RPMI8226 (cell line): ENCODE data around the gene DZIP1.
"Not testable (repeated sequence)": the region's sequence is repeated elsewhere in the genome, so short reads cannot be mapped to it uniquely, and the experiment has no call there.

ENCODE experiments used
- DNase-seq: peaks from one replicate; pipeline ENCODE4 v3.0.0-alpha.2; 2015

Gene DZIP1

GRCh38 chr13:95644601-95645052, at the start of gene DZIP1:
Gene DZIP1, minus strand, starts transcription at chr13:95644706. Its CDS starts 2,677 bp downstream, at chr13:95642029.
- peak; percentile 38 for DNase-seq

GRCh38 chr13:95690986-95691385, 46.5 kb upstream of the DZIP1 start:
- DNase-seq = not testable (repeated sequence)

GRCh38 chr13:95689582-95689926, 45.0 kb upstream of the DZIP1 start:
- DNase-seq = no peak

GRCh38 chr13:95684960-95685359, 40.5 kb upstream of the DZIP1 start:
- not testable (repeated sequence) for DNase-seq

GRCh38 chr13:95684418-95684817, 39.9 kb upstream of the DZIP1 start:
- no peak for DNase-seq

- no peak for DNase-seq
These were observed 35.2 kb upstream of the DZIP1 start for GRCh38 chr13:95679722-95680121.

- DNase-seq = no peak
These were observed 34.5 kb upstream of the DZIP1 start for GRCh38 chr13:95678967-95679366.

- DNase-seq = peak; percentile 35
These were observed 33.2 kb upstream of the DZIP1 start for GRCh38 chr13:95677564-95678266.

- peak; percentile 96 for DNase-seq
These were observed 32.5 kb upstream of the DZIP1 start, which contains the start of gene DNAJC3 for GRCh38 chr13:95676762-95677563. Gene DNAJC3, plus strand, starts transcription at chr13:95677139. Its CDS starts 117 bp downstream, at chr13:95677256.

GRCh38 chr13:95676105-95676761, 31.7 kb upstream of the DZIP1 start:
- peak; percentile 40 for DNase-seq

GRCh38 chr13:95671597-95671996, 27.1 kb upstream of the DZIP1 start:
- no peak for DNase-seq

GRCh38 chr13:95667235-95667634, 22.7 kb upstream of the DZIP1 start:
- not testable (repeated sequence) for DNase-seq

GRCh38 chr13:95660981-95661581, 16.6 kb upstream of the DZIP1 start:
- peak; percentile 52 for DNase-seq

- DNase-seq = no peak
These were observed 15.0 kb upstream of the DZIP1 start for GRCh38 chr13:95659500-95659899.

- no peak for DNase-seq
These were observed 12.0 kb upstream of the DZIP1 start for GRCh38 chr13:95656386-95657015.

- no peak for DNase-seq
These were observed 8.3 kb upstream of the DZIP1 start for GRCh38 chr13:95652821-95653220.

GRCh38 chr13:95652244-95652764, 7.8 kb upstream of the DZIP1 start:
- no peak for DNase-seq

GRCh38 chr13:95650696-95651095, 6.2 kb upstream of the DZIP1 start:
- DNase-seq = no peak

- DNase-seq = no peak
These were observed 2.8 kb upstream of the DZIP1 start for GRCh38 chr13:95647321-95647720.

- DNase-seq = no peak
These were observed 439 bp downstream of the DZIP1 start for GRCh38 chr13:95643936-95644598.

GRCh38 chr13:95643571-95643935, 953 bp downstream of the DZIP1 start:
- no peak for DNase-seq

GRCh38 chr13:95642999-95643398, 1.5 kb downstream of the DZIP1 start:
- no peak for DNase-seq
